H9 (cell line): Measurements from ENCODE around the gene EGFR. TPM values are rescaled to one million over a fixed set of nuclear protein-coding genes. Genes with fewer than 3 reads are reported as not detected.

ENCODE experiments used
- DNase-seq: peaks from one replicate; pipeline ENCODE4 v3.0.0-alpha.2; 2017
- H2AFZ ChIP-seq: one replicate; pipeline ENCODE4 v1.6.1; 2013; ENCODE audit warnings: mild to moderate bottlenecking, low read length, control low read depth, moderate library complexity
- H2AK5ac ChIP-seq: 2 replicates; pipeline ENCODE4 v1.6.1; 2013; ENCODE audit warnings: low read length, control low read depth, mixed read lengths; ENCODE audit not compliant: insufficient read length
- H2BK120ac ChIP-seq: one replicate; pipeline ENCODE4 v1.6.1; 2013; ENCODE audit warnings: low read depth, mild to moderate bottlenecking, low read length, control low read depth, inconsistent platforms; ENCODE audit not compliant: poor library complexity, severe bottlenecking
- H2BK12ac ChIP-seq: 2 replicates; pipeline ENCODE4 v1.6.1; 2013; ENCODE audit warnings: low read length, control low read depth, mixed read lengths, low read depth; ENCODE audit not compliant: insufficient read length
- H2BK15ac ChIP-seq: 2 replicates; pipeline ENCODE4 v1.6.1; 2013; ENCODE audit warnings: low read depth, low read length, control low read depth
- H2BK20ac ChIP-seq: one replicate; pipeline ENCODE4 v1.6.1; 2013; ENCODE audit warnings: low read depth, mild to moderate bottlenecking, low read length, control low read depth, inconsistent platforms; ENCODE audit not compliant: poor library complexity, severe bottlenecking
- H2BK5ac ChIP-seq: 2 replicates; pipeline ENCODE4 v1.6.1; 2013; ENCODE audit warnings: low read length, control low read depth, mixed read lengths; ENCODE audit not compliant: insufficient read length
- H3K14ac ChIP-seq: 2 replicates; pipeline ENCODE4 v1.6.1; 2013; ENCODE audit warnings: low read length, control low read depth; ENCODE audit not compliant: insufficient read depth
- H3K18ac ChIP-seq: 2 replicates; pipeline ENCODE4 v1.6.1; 2013; ENCODE audit warnings: low read depth, mild to moderate bottlenecking, mixed read lengths, low read length, control low read depth; ENCODE audit not compliant: insufficient read length
- H3K23ac ChIP-seq: 2 replicates; pipeline ENCODE4 v1.6.1; 2013; ENCODE audit warnings: low read length, control low read depth, mixed read lengths, low read depth; ENCODE audit not compliant: insufficient read length
- H3K23me2 ChIP-seq: 2 replicates; pipeline ENCODE4 v1.6.1; 2013; ENCODE audit warnings: low read depth, mild to moderate bottlenecking, mixed read lengths, low read length, control low read depth; ENCODE audit not compliant: insufficient read length, poor library complexity, severe bottlenecking
- H3K27ac ChIP-seq: 2 replicates; pipeline ENCODE4 v1.5.1; 2013; ENCODE audit warnings: low read length, control low read depth, mixed read lengths, low read depth; ENCODE audit not compliant: insufficient read length
- H3K27me3 ChIP-seq: 2 replicates; pipeline ENCODE4 v1.6.1; 2013; ENCODE audit warnings: low read length, control low read depth, inconsistent platforms; ENCODE audit not compliant: insufficient read depth
- H3K4ac ChIP-seq: 2 replicates; pipeline ENCODE4 v1.6.1; 2013; ENCODE audit warnings: low read depth, mild to moderate bottlenecking, control low read depth, inconsistent platforms, low read length, moderate library complexity
- H3K4me1 ChIP-seq: 2 replicates; pipeline ENCODE4 v1.6.1; 2013; ENCODE audit warnings: low read length, control low read depth, inconsistent platforms; ENCODE audit not compliant: insufficient read depth
- H3K4me2 ChIP-seq: 2 replicates; pipeline ENCODE4 v1.6.1; 2013; ENCODE audit warnings: low read length, control low read depth, mixed read lengths; ENCODE audit not compliant: insufficient read length, insufficient read depth
- H3K56ac ChIP-seq: 2 replicates; pipeline ENCODE4 v1.6.1; 2013; ENCODE audit warnings: low read depth, mild to moderate bottlenecking, mixed read lengths, low read length, control low read depth; ENCODE audit not compliant: insufficient read length
- H3K79me1 ChIP-seq: 2 replicates; pipeline ENCODE4 v1.6.1; 2013; ENCODE audit warnings: low read depth, mild to moderate bottlenecking, moderate library complexity, low read length, control low read depth, inconsistent platforms; ENCODE audit not compliant: insufficient read depth, poor library complexity, severe bottlenecking
- H3K79me2 ChIP-seq: 2 replicates; pipeline ENCODE4 v1.6.1; 2013; ENCODE audit warnings: low read length, control low read depth, inconsistent platforms; ENCODE audit not compliant: insufficient read depth
- H3K9ac ChIP-seq: 2 replicates; pipeline ENCODE4 v1.6.1; 2013; ENCODE audit warnings: low read length, control low read depth, mixed read lengths; ENCODE audit not compliant: insufficient read length; ENCODE audit errors: extremely low read depth
- H3K9me3 ChIP-seq: one replicate; pipeline ENCODE4 v1.6.1; 2013; ENCODE audit warnings: low read depth, low read length, inconsistent platforms; ENCODE audit not compliant: control insufficient read depth
- H3T11ph ChIP-seq: one replicate; pipeline ENCODE4 v1.6.1; 2013; ENCODE audit warnings: mild to moderate bottlenecking, low read length, control low read depth, inconsistent platforms
- H4K20me1 ChIP-seq: one replicate; pipeline ENCODE4 v1.6.1; 2013; ENCODE audit not compliant: control insufficient read depth, insufficient read length, insufficient read depth
- H4K5ac ChIP-seq: 2 replicates; pipeline ENCODE4 v1.6.1; 2013; ENCODE audit warnings: low read depth, mild to moderate bottlenecking, mixed read lengths, low read length, control low read depth; ENCODE audit not compliant: insufficient read length
- H4K8ac ChIP-seq: replicated peaks from 2 replicates; pipeline ENCODE4 v1.6.1; 2013; ENCODE audit warnings: low read length, control low read depth, mixed read lengths, low read depth; ENCODE audit not compliant: insufficient read length
- H4K91ac ChIP-seq: 2 replicates; pipeline ENCODE4 v1.6.1; 2013; ENCODE audit warnings: low read depth, mild to moderate bottlenecking, moderate library complexity, mixed read lengths, low read length, control low read depth; ENCODE audit not compliant: insufficient read length
- H3K27ac Mint-ChIP-seq, 3 experiments: 2 replicates in 2 of 3; 3 replicates in 1 of 3; pipeline ENCODE4 v1.8.0; 2020 to 2021; ENCODE audit warnings: mixed read lengths in 3 of 3, mild to moderate bottlenecking in 1 of 3, moderate library complexity in 1 of 3
- H3K27me3 Mint-ChIP-seq: 2 replicates; pipeline ENCODE4 v1.8.0; 2021; ENCODE audit warnings: low read depth, mild to moderate bottlenecking, moderate library complexity, mixed read lengths
- H3K36me3 Mint-ChIP-seq, 3 experiments: 2 replicates in 2 of 3; 3 replicates in 1 of 3; pipeline ENCODE4 v1.8.0; 2020 to 2021; ENCODE audit warnings: low read depth in 3 of 3, mixed read lengths in 3 of 3; ENCODE audit not compliant: insufficient read depth in 1 of 3
- H3K4me1 Mint-ChIP-seq, 2 experiments: 2 replicates each; pipeline ENCODE4 v1.8.0; 2020; ENCODE audit warnings: mixed read lengths in 2 of 2
- H3K4me3 Mint-ChIP-seq, 2 experiments: 2 replicates in 1 of 2; 3 replicates in 1 of 2; pipeline ENCODE4 v1.8.0; 2020 to 2021; ENCODE audit warnings: mild to moderate bottlenecking in 2 of 2, mixed read lengths in 2 of 2, moderate library complexity in 1 of 2
- H3K9me3 Mint-ChIP-seq, 2 experiments: 2 replicates in 1 of 2; 3 replicates in 1 of 2; pipeline ENCODE4 v1.8.0; 2020; ENCODE audit warnings: mild to moderate bottlenecking in 2 of 2, mixed read lengths in 2 of 2, moderate library complexity in 1 of 2
- CTCF ChIP-seq: fragments of 200-600 bp; sonication (generic); conservative IDR thresholded peaks from 3 replicates; pipeline ENCODE4 v1.8.0; 2021; ENCODE audit warnings: antibody characterized with exemption, mild to moderate bottlenecking
- total RNA-seq: library from RNA; stranded (reverse); gene quantifications from 2 replicates; pipeline ENCODE4 v1.2.1, GENCODE V29; 2021

EGFR gene
- total RNA-seq, 1 experiment from 2014 or later, result 3.3 TPM

GRCh38 chr7:55140941-55141278 is 122.1 kb downstream of the EGFR start:
- Histone ChIP-seq H2BK5ac (no peak overlapping the region), H3K18ac (no peak overlapping the region), H4K20me1 (peaks cover 2% of the 10 kb centered on the region), H3K27me3 (no peaks in the 10 kb centered on the region), H4K8ac (no peak overlapping the region), H2BK120ac (no peak overlapping the region), H4K5ac (no peak overlapping the region), H4K91ac (no peak overlapping the region), H2BK15ac (no peak overlapping the region), H2AFZ (no peak overlapping the region), H3K4me2 (no peak overlapping the region), H3K4me1 (no peaks in the 10 kb centered on the region), H3T11ph (no peak overlapping the region), H3K9ac (no peak overlapping the region), H3K4ac (no peak overlapping the region), H3K56ac (no peak overlapping the region), H3K27ac (no peak overlapping the region), H3K79me1 (no peaks in the 10 kb centered on the region), H2AK5ac (no peak overlapping the region), H2BK12ac (no peak overlapping the region), H3K9me3 (no peaks in the 10 kb centered on the region), H3K79me2 (no peaks in the 10 kb centered on the region), H2BK20ac (no peak overlapping the region), H3K23me2 (no peaks in the 10 kb centered on the region), H3K14ac (no peak overlapping the region), H3K23ac (no peak overlapping the region)
- Mint-ChIP-seq H3K9me3 (peaks cover 0 to 3% of the 10 kb centered on the region in 2 experiments; a peak in 1 of 5 replicates), H3K27me3 (no peaks in the 10 kb centered on the region), H3K27ac (no peak overlapping the region), H3K4me3 (no peak overlapping the region), H3K36me3 (no peaks in the 10 kb centered on the region), H3K4me1 (peaks cover 0 to 3% of the 10 kb centered on the region in 2 experiments; a peak in 2 of 4 replicates)
- DNase-seq, result no peak
- no peak for TF ChIP-seq CTCF
